Brain microvascular endothelial cell (primary cell): ENCODE results near the gene SHROOM1.

Experiments
- DNase-seq: peaks from one replicate; pipeline ENCODE4 v3.0.0-alpha.2; 2020
- H3K27ac ChIP-seq: fragments of 250-450 bp; sonication (Bioruptor Pico); 2 replicates; pipeline ENCODE4 v1.5.1; 2020; ENCODE audit warnings: mild to moderate bottlenecking, moderate library complexity
- H3K27me3 ChIP-seq: fragments of 250-450 bp; sonication (Bioruptor Pico); replicated peaks from 2 replicates; pipeline ENCODE4 v1.5.1; 2020; ENCODE audit warnings: mild to moderate bottlenecking
- H3K36me3 ChIP-seq: fragments of 250-450 bp; sonication (Bioruptor Pico); replicated peaks from 2 replicates; pipeline ENCODE4 v1.5.1; 2020; ENCODE audit warnings: mild to moderate bottlenecking
- H3K4me3 ChIP-seq: 2 replicates; pipeline ENCODE4 v1.5.1; 2011; ENCODE audit warnings: low read depth, mild to moderate bottlenecking, control low read depth, low read length, moderate library complexity
- CTCF ChIP-seq: IDR thresholded peaks from 2 replicates; pipeline ENCODE4 v1.5.1; 2011; ENCODE audit warnings: low read depth, mild to moderate bottlenecking, moderate library complexity, low read length, control low read depth, inconsistent platforms; ENCODE audit errors: missing control alignments
- in situ Hi-C: cut with HindIII; loops from 2 replicates; pipeline ENCODE4 v1.10.0; 2017; ENCODE audit warnings: low sequenced_read_pairs, low pct_ligation_motif_present

Gene SHROOM1

GRCh38 chr5:132816083-132816482, 14.4 kb downstream of the SHROOM1 start:
- Histone ChIP-seq H3K36me3 (no peaks in the 10 kb centered on the region), H3K4me3 (no peak overlapping the region), H3K27me3 (peaks cover 19% of the 10 kb centered on the region), H3K27ac (no peak overlapping the region)
- no peak for DNase-seq
- no peak for TF ChIP-seq CTCF
- in situ Hi-C loops: no loop called here

GRCh38 chr5:132815454-132815853, 15.0 kb downstream of the SHROOM1 start:
- peaks cover 19% of the 10 kb centered on the region for H3K27me3 ChIP-seq
- DNase-seq: no peak

GRCh38 chr5:132814503-132815294, 15.7 kb downstream of the SHROOM1 start:
- Histone ChIP-seq H3K27me3 (peaks cover 19% of the 10 kb centered on the region), H3K36me3 (no peaks in the 10 kb centered on the region), H3K27ac (no peak overlapping the region), H3K4me3 (no peak overlapping the region)
- in situ Hi-C loops: no loop called here
- no peak for DNase-seq
- TF ChIP-seq CTCF: no peak

More at GRCh38 chr5:132815454-132815853, 15.0 kb downstream of the SHROOM1 start:
- TF ChIP-seq CTCF: no peak
- in situ Hi-C loops: no loop called here
- no peaks in the 10 kb centered on the region for H3K36me3 ChIP-seq
- no peak overlapping the region for H3K4me3 ChIP-seq
- no peak overlapping the region for H3K27ac ChIP-seq

- no peaks in the 10 kb centered on the region for H3K36me3 ChIP-seq
- TF ChIP-seq CTCF: no peak
- H3K27ac ChIP-seq: no peak overlapping the region
- peak overlapping the region; percentile 27 for H3K4me3 ChIP-seq
- no peak for DNase-seq
- peaks cover 19% of the 10 kb centered on the region for H3K27me3 ChIP-seq
- in situ Hi-C loops: no loop called here
Measured at GRCh38 chr5:132813599-132814502, 16.6 kb downstream of the SHROOM1 start.

GRCh38 chr5:132812781-132813598, 17.5 kb downstream of the SHROOM1 start, which contains the start of gene SOWAHA:
Gene SOWAHA, plus strand, starts transcription at chr5:132813302. Its CDS starts 320 bp downstream, at chr5:132813622.
- H3K27ac ChIP-seq: no peak within 1 kb of the TSS
- no peaks in the 10 kb centered on the region for H3K36me3 ChIP-seq
- H3K27me3 ChIP-seq: peaks cover 19% of the 10 kb centered on the region
- H3K4me3 ChIP-seq: peak within 1 kb of the TSS; percentile 27
- no peak for DNase-seq
- in situ Hi-C loops: no loop called here
- TF ChIP-seq CTCF: no peak
